Measurements from ENCODE around the gene PROSER3.

PROSER3 gene

GRCh38 chr19:35775298-35776101, 17.5 kb downstream of the PROSER3 start, which contains the start of gene ARHGAP33:
Gene ARHGAP33 (plus strand): TSS chr19:35775564. CDS start chr19:35775659, 95 bp downstream.
- Histone ChIP-seq H3K9me3 (ENCODE audit: control insufficient read depth, insufficient read depth, low read length) (no peaks in the 10 kb centered on the region), H3K9me2 (replicated peaks; ENCODE audit: control insufficient read depth, low read length) (no peaks in the 10 kb centered on the region), H3K4me1 (ENCODE audit: control insufficient read depth, low read length) (peaks cover 15% of the 10 kb centered on the region), H3K4me2 (ENCODE audit: low read length) (peak within 1 kb of the TSS; percentile 62), H3K4me3 (ENCODE audit: low read length) (peak within 1 kb of the TSS; percentile 72), H3K27ac (ENCODE audit: low read depth, low read length) (no peak within 1 kb of the TSS), H3F3A (ENCODE audit: control insufficient read depth, insufficient read depth) (peaks cover 2% of the 10 kb centered on the region; the same call in 1 of the 2 replicates), H3K27me3 (ENCODE audit: control insufficient read depth, low read length) (no peaks in the 10 kb centered on the region), H3K79me2 (ENCODE audit: control insufficient read depth, low read length) (peaks cover 5% of the 10 kb centered on the region; the same call in 1 of the 2 replicates), H3K36me3 (ENCODE audit: control insufficient read depth, low read length) (no peaks in the 10 kb centered on the region), H4K20me1 (ENCODE audit: control insufficient read depth, insufficient read depth, low read depth, low read length) (no peaks in the 10 kb centered on the region)
- TF ChIP-seq EZH2phosphoT487 (IDR thresholded peaks at IDR 0.05; ENCODE audit: borderline replicate concordance, low read length): no peak
- TF ChIP-seq CTCF (IDR thresholded peaks at IDR 0.05; ENCODE audit: low read depth, low read length, poor library complexity, severe bottlenecking): no peak

DNA sequence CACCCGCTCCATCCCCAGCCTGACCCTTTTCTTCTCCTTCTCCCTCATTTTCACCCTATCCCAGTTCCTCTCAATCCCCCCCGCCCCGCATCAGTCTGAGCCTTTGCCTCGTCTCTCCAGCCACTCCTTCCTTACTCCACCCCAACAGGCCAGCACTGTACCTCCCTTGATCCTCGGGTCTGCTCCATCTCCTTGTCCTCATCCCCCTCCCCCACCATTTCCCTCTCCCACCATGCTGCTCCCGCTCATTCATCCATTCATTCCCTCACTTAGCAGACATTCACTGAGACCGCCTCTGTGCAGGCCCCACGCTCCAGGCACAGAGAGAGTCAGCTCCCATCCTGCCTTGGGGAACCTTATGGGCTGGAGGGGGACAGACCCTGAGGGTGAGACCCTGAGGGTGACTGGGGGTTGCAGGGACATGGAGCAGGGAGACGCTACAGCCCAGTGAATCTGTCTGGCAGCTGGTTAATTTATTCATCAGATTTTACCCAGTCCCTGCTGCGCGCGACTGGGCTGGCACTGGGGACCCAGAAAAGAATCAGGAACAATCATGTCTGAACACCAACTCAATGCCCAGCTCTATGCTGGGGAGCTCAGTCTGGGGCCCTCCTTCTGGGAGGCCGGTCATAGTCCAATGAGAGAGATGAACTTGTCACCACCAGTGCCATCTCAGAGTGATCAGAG, 18.3 kb downstream of the PROSER3 start:
- Histone ChIP-seq H3K9me3 (ENCODE audit: control insufficient read depth, insufficient read depth, low read length) (no peaks in the 10 kb centered on the region), H3K4me3 (ENCODE audit: low read length) (peak overlapping the region; percentile 72)
- TF ChIP-seq EZH2phosphoT487 (IDR thresholded peaks at IDR 0.05; ENCODE audit: borderline replicate concordance, low read length) (no peak), CTCF (IDR thresholded peaks at IDR 0.05; ENCODE audit: low read depth, low read length, poor library complexity, severe bottlenecking) (no peak)

GRCh38 chr19:35777086-35777841, 19.3 kb downstream of the PROSER3 start:
- no peaks in the 10 kb centered on the region for H3K9me3 ChIP-seq (ENCODE audit: control insufficient read depth, insufficient read depth, low read length)
- no peaks in the 10 kb centered on the region for H3K27me3 ChIP-seq (ENCODE audit: control insufficient read depth, low read length)
- H3K36me3 ChIP-seq (ENCODE audit: control insufficient read depth, low read length): no peaks in the 10 kb centered on the region
- H3K4me3 ChIP-seq (ENCODE audit: low read length): no peak overlapping the region
- TF ChIP-seq CTCF (IDR thresholded peaks at IDR 0.05; ENCODE audit: low read depth, low read length, poor library complexity, severe bottlenecking) (no peak), EZH2phosphoT487 (IDR thresholded peaks at IDR 0.05; ENCODE audit: borderline replicate concordance, low read length) (no peak)
- peaks cover 5% of the 10 kb centered on the region; the same call in 1 of the 2 replicates for H3K79me2 ChIP-seq (ENCODE audit: control insufficient read depth, low read length)
- no peaks in the 10 kb centered on the region for H3K9me2 ChIP-seq (replicated peaks; ENCODE audit: control insufficient read depth, low read length)
- H4K20me1 ChIP-seq (ENCODE audit: control insufficient read depth, insufficient read depth, low read depth, low read length): no peaks in the 10 kb centered on the region
- H3K4me2 ChIP-seq (ENCODE audit: low read length): no peak overlapping the region; the same call in 1 of the 2 replicates
- H3K27ac ChIP-seq (ENCODE audit: low read depth, low read length): no peak overlapping the region
- peaks cover 15% of the 10 kb centered on the region for H3K4me1 ChIP-seq (ENCODE audit: control insufficient read depth, low read length)
- H3F3A ChIP-seq (ENCODE audit: control insufficient read depth, insufficient read depth): no peaks in the 10 kb centered on the region; the same call in 1 of the 2 replicates

More for the DNA sequence above, 18.3 kb downstream of the PROSER3 start:
- Histone ChIP-seq H3K4me2 (ENCODE audit: low read length) (peak overlapping the region; percentile 52), H3K9me2 (replicated peaks; ENCODE audit: control insufficient read depth, low read length) (no peaks in the 10 kb centered on the region), H3K36me3 (ENCODE audit: control insufficient read depth, low read length) (no peaks in the 10 kb centered on the region), H4K20me1 (ENCODE audit: control insufficient read depth, insufficient read depth, low read depth, low read length) (no peaks in the 10 kb centered on the region), H3F3A (ENCODE audit: control insufficient read depth, insufficient read depth) (no peaks in the 10 kb centered on the region; the same call in 1 of the 2 replicates), H3K79me2 (ENCODE audit: control insufficient read depth, low read length) (peaks cover 5% of the 10 kb centered on the region; the same call in 1 of the 2 replicates), H3K27ac (ENCODE audit: low read depth, low read length) (no peak overlapping the region), H3K4me1 (ENCODE audit: control insufficient read depth, low read length) (peaks cover 15% of the 10 kb centered on the region), H3K27me3 (ENCODE audit: control insufficient read depth, low read length) (no peaks in the 10 kb centered on the region)
